HFFc6 (cell line): ENCODE measurements around the gene DDI2. TPM values are rescaled to one million over a fixed set of nuclear protein-coding genes. Genes with fewer than 3 reads are reported as not detected.
"Not testable (repeated sequence)": the region's sequence is repeated elsewhere in the genome, so short reads cannot be mapped to it uniquely, and the experiment has no call there.

ENCODE experiments used
- DNase-seq: peaks from one replicate; pipeline ENCODE4 v3.0.0-alpha.2; 2018
- H3K27ac Mint-ChIP-seq: 2 replicates; pipeline ENCODE4 v1.8.0; 2020; ENCODE audit warnings: mild to moderate bottlenecking, mixed read lengths
- H3K27me3 Mint-ChIP-seq: 2 replicates; pipeline ENCODE4 v1.8.0; 2021; ENCODE audit warnings: mild to moderate bottlenecking, moderate library complexity, mixed read lengths; ENCODE audit not compliant: insufficient read depth
- H3K36me3 Mint-ChIP-seq: 2 replicates; pipeline ENCODE4 v1.8.0; 2021; ENCODE audit warnings: low read depth, mixed read lengths
- H3K4me1 Mint-ChIP-seq: 2 replicates; pipeline ENCODE4 v1.8.0; 2020; ENCODE audit warnings: low read depth, mixed read lengths
- H3K4me3 Mint-ChIP-seq: 2 replicates; pipeline ENCODE4 v1.8.0; 2020; ENCODE audit warnings: mild to moderate bottlenecking, moderate library complexity, mixed read lengths
- H3K9me3 Mint-ChIP-seq: 2 replicates; pipeline ENCODE4 v1.8.0; 2020; ENCODE audit warnings: mild to moderate bottlenecking, mixed read lengths
- total RNA-seq, 6 experiments: library from RNA; stranded (reverse); fragmentation: NEBNext Ultra II Directional; extraction: Animal tissue kit (Norgen Biotek cat#: 25700); gene quantifications; 2 replicates in 1 of 6; 3 replicates in 5 of 6; pipeline ENCODE4 v1.2.3, GENCODE V29; 2021
- TF ChIP-seq, protein P1 (sequence below): fragments of 200-600 bp; sonication (generic); IDR thresholded peaks from 2 replicates; pipeline ENCODE4 v1.5.0; 2021; ENCODE audit warnings: antibody characterized with exemption, mild to moderate bottlenecking

The DDI2 gene
- total RNA-seq, 6 experiments from 2014 or later, result 11.6 to 15.3 (median 13.3) TPM

DNA sequence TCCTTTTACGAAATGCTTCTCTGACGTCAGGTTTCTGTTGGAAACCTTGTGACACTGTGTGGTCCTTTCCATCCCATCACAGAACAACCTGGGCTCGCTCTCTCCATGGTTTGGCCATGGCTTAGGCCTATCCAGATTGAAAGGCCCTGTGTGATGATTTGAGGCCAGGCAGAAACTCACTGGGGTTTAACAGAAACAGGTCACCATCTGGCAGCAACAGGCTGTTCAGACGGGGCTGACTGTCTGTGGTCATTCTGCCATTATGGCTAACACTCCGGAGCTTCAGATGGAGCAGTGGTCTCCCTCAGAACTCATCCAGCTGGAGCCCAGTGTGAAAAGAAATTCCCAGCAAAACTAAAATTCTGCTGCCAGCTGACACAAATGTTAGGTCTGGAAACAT is 76.1 kb downstream of the DDI2 start:
- Mint-ChIP-seq H3K27me3 (no peaks in the 10 kb centered on the region), H3K9me3 (no peaks in the 10 kb centered on the region), H3K4me1 (peaks cover 26% of the 10 kb centered on the region), H3K27ac (no peak overlapping the region), H3K4me3 (no peak overlapping the region), H3K36me3 (no peaks in the 10 kb centered on the region; the same call in 1 of the 2 replicates)
- TF ChIP-seq, protein P1, sequence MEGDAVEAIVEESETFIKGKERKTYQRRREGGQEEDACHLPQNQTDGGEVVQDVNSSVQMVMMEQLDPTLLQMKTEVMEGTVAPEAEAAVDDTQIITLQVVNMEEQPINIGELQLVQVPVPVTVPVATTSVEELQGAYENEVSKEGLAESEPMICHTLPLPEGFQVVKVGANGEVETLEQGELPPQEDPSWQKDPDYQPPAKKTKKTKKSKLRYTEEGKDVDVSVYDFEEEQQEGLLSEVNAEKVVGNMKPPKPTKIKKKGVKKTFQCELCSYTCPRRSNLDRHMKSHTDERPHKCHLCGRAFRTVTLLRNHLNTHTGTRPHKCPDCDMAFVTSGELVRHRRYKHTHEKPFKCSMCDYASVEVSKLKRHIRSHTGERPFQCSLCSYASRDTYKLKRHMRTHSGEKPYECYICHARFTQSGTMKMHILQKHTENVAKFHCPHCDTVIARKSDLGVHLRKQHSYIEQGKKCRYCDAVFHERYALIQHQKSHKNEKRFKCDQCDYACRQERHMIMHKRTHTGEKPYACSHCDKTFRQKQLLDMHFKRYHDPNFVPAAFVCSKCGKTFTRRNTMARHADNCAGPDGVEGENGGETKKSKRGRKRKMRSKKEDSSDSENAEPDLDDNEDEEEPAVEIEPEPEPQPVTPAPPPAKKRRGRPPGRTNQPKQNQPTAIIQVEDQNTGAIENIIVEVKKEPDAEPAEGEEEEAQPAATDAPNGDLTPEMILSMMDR, result no peak
- no peak for DNase-seq

DNA sequence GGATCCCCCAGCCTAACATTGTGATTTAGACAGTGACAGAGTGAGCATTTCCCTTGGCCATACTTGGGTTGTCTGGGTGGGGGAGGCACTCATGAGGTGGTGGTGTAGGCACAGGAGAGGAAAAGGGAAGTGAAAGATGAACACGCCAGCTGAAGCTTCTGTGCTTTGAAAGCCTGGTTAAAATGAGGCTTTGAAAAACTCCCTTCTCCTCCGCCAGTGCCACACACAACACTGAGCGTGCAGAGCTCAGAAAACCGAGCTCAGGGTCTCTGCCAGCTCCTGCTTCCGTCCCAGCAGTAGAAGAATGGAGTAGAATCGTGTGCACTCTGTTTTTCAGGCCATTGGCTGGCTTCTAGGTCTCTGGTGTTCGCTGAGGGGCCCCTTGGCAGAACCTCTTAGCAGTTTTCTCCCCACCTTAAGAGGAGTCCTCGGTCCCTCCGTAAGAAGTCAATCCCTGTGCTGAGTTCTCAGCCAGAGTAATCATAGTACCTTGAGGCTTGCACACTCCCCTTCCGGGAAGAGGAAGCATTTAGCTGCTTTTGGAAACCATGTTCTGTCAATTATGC is 79.8 kb downstream of the DDI2 start:
- Mint-ChIP-seq H3K4me3 (no peak overlapping the region), H3K27ac (no peak overlapping the region), H3K9me3 (no peaks in the 10 kb centered on the region), H3K4me1 (peaks cover 15% of the 10 kb centered on the region; the same call in 1 of the 2 replicates), H3K36me3 (peaks cover 4% of the 10 kb centered on the region; the same call in 1 of the 2 replicates), H3K27me3 (no peaks in the 10 kb centered on the region)
- TF ChIP-seq, protein P1, result no peak
- DNase-seq, result no peak

DNA sequence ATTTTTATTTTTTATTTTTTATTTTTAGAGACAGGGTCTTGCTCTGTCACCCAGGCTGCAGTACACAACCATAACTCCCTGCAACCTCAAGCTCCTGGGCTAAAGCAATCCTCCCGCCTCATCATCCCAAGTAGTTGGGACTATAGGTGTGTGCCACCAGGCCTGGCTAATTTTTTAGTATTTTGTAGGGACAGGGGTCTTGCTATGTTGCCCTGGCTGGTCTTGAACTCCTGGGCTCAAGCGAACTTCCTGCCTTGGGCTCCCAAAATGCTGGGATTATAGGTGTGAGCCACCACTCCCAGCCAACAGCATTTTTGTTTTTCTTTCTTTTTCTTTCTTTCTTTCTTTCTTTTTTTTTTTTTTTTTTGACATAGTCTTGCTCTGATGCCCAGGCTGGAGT is 80.9 kb downstream of the DDI2 start:
- no peaks in the 10 kb centered on the region for H3K27me3 Mint-ChIP-seq
- no peak for DNase-seq
- H3K27ac Mint-ChIP-seq, result no peak overlapping the region
- TF ChIP-seq, protein P1, result no peak
- peaks cover 15% of the 10 kb centered on the region for H3K4me1 Mint-ChIP-seq
- no peak overlapping the region for H3K4me3 Mint-ChIP-seq
- H3K9me3 Mint-ChIP-seq, result no peaks in the 10 kb centered on the region
- H3K36me3 Mint-ChIP-seq, result peaks cover 4% of the 10 kb centered on the region; the same call in 1 of the 2 replicates

DNA sequence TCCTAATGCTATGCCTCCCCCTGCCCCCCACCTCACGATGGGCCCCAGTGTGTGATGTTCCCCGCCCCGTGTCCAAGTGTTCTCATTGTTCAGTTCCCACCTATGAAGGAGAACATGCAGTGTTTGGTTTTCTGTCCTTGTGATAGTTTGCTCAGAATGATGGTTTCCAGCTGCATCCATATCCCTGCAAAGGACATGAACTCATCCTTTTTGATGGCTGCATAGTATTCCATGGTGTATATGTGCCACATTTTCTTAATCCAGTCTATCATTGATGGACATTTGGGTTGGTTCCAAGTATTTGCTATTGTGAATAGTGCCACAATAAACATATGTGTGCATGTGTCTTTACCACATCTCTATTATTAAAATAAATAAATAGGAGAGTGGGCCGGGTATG is 82.1 kb downstream of the DDI2 start:
- H3K27ac Mint-ChIP-seq, H3K9me3 Mint-ChIP-seq, H3K36me3 Mint-ChIP-seq, DNase-seq, H3K27me3 Mint-ChIP-seq, H3K4me3 Mint-ChIP-seq: not testable (repeated sequence)
- peaks cover 26% of the 10 kb centered on the region for H3K4me1 Mint-ChIP-seq

DNA sequence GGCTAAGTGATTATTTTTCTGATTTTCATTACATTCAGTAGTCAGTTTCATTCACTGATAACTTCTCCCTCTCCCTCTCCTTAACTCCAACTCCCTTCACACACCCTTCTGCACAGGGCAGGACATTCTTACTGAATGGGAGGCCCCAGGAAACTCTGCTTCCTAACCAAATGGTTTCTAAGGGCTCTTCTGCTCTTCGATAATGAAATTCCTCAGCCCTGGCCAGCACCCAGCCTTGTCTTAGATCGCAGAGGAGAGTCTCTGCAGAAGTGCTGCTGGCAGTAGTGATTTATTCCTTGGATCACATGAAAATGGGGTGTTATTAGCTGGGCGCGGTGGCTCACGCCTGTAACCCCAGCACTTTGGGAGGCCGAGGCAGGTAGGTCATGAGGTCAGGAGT is 83.2 kb downstream of the DDI2 start:
- H3K9me3 Mint-ChIP-seq, result no peaks in the 10 kb centered on the region
- no peak overlapping the region; the same call in 1 of the 2 replicates for H3K27ac Mint-ChIP-seq
- peaks cover 32% of the 10 kb centered on the region for H3K4me1 Mint-ChIP-seq
- TF ChIP-seq, protein P1, result no peak
- H3K4me3 Mint-ChIP-seq, result no peak overlapping the region
- peaks cover 7% of the 10 kb centered on the region; the same call in 1 of the 2 replicates for H3K36me3 Mint-ChIP-seq
- DNase-seq, result no peak
- peaks cover 2% of the 10 kb centered on the region; the same call in 1 of the 2 replicates for H3K27me3 Mint-ChIP-seq

DNA sequence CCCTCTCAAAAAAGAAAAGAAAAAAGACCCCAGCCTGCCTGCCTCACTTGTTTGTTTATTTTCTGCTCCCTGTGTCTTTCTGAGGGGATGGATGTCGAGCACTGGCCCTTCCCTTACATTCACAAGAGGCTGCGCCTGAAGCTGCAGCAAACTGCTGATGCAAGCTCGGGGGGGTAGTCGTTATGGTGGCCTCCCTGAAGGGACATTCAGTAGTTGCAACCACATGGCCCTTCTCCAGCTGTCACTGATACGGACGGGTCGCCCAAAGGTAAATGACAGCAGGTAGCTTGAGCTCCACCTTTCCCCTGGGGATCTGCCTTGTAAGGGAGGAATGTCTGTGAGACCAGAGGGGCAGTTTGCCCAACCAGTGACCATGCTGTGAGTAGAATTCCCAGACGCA is 84.5 kb downstream of the DDI2 start:
- H3K36me3 Mint-ChIP-seq, result peaks cover 11% of the 10 kb centered on the region
- peaks cover 2% of the 10 kb centered on the region; the same call in 1 of the 2 replicates for H3K27me3 Mint-ChIP-seq
- TF ChIP-seq, protein P1, result no peak
- H3K9me3 Mint-ChIP-seq, result no peaks in the 10 kb centered on the region
- no peak for DNase-seq
- H3K4me3 Mint-ChIP-seq, result no peak overlapping the region
- H3K4me1 Mint-ChIP-seq, result peaks cover 28% of the 10 kb centered on the region
- no peak overlapping the region for H3K27ac Mint-ChIP-seq
